HG03439 (cell line): ENCODE results near the gene SLC8A3.

Source experiments
- ATAC-seq: cut with Tn5 transposase; IDR thresholded peaks from one replicate; pipeline ENCODE4 v1.9.1; 2021; ENCODE audit warnings: mild to moderate bottlenecking, moderate library complexity; ENCODE audit not compliant: unreplicated experiment

SLC8A3 gene

DNA sequence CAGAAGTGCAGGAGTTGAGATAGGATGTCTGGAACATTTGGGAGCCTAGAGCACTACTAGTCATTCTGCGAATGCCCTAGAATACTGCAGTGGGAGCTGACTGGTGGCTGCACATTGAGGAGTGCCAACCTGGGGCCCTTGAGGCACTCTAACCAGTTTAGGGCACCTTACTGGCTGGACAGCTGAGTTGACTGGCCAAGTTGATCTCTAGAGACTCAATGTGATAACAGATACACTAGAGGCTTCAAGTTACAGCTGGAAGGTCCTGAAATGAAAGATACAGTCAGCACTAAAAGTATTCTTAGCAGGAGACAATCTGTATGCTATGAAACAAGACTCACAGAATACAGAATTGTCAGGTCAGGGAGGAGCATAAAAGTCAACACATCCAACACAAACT, 8.0 kb downstream of the SLC8A3 start:
- no peak for ATAC-seq

DNA sequence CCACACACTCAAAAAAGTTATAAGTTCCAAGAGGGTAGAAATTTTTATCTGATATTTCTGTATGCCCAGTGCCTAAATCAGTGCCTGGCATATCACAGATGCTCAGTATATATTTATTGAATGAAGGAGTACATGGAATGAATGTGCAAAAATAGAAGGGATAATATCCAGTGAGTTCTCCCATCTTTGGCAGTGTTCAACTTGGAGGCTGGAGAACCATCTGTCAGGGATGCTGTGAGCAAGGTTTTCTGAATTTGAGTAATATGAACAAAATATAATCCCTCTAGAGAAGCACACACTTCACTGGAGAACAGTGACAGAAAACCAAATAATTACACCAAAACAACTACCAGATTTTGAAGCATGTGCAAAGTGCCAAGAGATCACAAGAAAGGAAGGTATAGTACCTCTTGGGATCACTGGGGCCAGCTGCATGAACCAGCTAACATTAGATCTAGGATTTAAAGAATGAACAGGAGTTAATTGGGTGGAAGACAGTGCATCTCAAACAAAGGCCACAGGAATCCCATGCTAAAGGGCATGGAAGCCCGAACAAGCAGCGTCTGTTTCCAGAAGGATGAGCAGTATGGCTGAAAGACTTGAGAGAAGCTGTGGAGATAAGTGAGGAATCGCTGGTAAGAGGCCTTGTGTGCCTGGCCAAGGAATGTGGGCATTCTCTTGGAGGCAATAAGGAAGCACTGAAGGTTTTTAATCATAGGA, 11.5 kb downstream of the SLC8A3 start:
- ATAC-seq: no peak

DNA sequence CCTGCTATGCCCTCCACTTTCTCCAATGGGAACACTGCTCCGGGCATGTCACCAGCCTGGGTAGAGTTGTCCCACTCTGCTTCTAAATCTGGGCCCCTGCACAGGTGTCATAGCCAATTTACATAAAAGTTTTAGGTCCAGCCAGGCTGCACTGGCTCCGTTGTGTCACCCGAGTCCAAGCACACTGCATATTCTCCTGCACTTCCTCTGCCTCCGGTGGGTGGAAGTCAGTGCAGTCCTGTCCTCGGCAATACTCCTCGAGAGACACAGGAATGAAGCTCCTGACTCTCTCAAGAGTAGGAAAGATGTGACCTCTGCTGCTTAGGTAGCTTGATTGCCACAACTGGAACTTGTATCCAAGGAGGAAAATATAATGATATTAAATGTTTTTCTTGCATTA, 15.2 kb downstream of the SLC8A3 start:
- no peak for ATAC-seq

DNA sequence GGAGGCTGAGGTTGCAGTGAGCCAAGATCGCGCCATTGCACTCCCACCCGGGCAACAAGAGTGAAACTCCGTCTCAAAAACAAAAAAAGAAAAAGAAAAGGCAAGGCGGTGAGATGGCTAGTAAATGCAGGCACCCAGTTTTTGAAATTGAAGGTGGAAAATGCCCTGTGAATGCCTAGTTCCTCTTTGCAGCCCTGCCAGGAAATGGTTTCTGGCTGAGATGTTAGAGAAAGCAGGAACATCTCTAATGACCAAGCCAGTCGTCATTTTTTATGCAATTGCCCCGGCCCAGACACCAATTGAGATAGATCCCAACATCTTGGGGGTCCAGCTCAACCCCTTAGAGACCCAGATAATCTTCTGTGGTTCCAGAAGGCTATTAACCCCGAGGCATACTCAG, 17.0 kb downstream of the SLC8A3 start:
- ATAC-seq: no peak

DNA sequence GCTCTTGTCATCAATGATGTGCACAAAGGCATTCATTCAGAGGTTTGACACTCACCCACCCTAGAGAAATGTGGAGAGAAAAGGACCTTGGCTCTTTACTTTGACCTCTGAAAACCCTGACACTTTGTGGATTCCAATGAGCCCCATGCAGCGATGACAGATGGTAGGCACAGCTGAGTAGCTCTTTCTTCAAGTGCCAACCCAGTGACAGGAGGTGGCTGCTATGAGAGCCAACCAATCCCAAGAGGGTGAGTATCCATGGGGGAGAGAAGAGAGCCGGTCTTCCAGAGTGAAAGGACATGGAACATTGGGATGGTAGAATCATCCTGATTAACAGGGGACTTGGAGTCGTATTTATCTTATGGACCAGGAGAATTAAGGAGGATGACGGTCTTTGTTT, 17.8 kb downstream of the SLC8A3 start:
- no peak for ATAC-seq

DNA sequence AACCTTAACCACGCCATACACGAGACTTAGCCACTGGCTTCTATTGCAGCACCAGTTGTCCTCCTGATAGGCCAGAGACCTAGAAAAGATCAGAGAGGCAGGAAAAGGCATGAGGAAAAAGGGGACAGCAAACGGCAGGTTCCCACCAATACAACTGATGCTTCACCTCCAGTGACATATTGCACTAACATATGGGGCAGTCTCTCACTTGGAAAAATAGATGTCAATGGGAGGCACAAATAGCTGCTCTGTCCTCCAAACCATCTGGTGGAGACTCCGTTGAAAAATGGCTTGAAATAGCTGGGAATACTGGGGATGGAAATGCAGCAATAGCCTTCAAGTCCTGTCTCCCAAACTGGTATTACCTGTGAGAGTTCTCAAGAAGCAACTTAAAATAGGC, 20.3 kb downstream of the SLC8A3 start:
- no peak for ATAC-seq

DNA sequence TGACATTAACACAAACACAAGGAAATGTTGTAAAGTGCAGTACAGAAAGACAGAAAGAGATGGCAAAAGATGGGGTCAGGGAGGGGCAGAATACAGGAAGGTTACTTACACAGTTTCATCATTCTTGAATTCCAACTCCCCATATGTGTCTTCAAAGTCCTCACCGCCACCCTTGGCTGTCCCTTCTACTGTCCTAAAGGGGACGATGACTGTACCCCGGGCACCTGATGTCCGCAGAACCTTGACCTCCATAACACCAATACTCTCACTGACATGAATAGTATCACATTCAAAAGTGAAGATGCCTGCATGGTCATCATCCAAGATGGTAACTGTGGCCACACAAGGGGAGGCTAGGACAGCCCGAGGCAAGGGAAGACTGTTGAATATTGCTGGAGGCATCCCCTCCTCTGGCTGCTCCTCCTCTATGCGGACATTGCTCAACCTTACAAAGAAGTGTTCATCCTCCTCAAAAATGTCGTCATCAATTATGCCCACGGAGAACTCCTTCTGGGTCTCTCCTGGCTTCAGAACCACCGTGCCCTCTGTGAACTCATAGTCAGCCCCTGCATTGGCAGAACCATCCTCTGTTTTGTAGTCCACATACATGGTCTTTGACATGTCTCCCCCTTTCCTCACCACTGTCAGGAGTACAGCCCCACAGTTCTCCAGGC, 22.1 kb downstream of the SLC8A3 start:
- ATAC-seq: no peak

DNA sequence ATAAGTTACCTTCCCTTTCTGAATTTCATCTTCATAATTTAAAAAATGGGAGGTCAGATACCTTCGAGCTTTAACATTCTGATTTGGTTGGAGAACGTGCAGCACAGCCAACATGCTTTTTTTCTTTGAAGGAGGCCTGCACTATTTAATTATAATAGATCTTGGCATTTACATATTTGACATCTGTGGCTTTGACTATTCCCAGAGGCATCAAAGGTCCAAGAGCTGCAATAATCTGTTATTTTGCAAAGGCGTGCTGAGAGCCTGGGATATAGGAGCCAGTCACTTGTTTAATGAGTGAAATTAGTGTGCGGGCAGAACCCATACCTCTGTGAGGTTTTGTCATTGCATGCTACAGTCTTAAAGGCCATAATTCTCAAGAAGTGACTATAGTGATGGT, 26.4 kb downstream of the SLC8A3 start:
- ATAC-seq: no peak

DNA sequence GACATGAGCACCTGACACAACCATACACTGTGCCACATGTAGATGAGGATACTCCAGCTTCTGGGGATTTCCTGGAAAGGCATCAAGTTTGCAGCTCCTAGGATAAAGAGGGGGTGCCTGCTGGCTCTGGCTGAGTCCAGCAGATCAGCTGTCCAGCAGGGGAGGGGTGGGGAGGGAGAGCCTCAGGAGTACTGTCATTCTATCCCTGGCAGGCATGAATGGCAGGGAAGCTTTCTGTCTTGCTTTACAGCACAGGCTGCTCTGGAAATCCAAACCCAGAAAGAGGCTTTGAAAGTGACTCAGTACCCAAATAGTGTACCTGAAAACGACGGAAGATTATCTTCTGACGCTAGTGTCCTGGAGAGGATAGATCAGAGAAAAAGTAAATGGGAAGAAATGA, 32.2 kb downstream of the SLC8A3 start:
- no peak for ATAC-seq

DNA sequence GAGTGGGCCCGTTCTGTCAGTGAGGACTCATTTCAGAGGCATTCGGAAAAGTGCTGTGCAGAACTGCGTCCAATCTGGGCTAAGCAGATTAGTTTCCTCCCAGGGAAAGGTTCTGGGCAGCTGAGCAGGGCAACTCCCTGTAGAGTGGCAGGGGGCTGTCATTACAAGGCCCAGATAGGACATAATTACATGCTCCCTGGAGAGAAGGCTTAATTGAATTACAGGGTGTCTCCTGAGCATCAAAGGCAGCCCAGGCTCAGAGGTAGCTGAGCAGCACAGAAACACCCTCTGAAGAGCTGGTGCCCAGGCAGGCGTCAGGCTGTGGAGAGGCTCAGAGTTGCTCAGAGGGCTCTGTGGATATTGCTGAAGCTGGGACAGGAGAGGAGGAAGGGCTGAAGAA, 36.0 kb downstream of the SLC8A3 start:
- ATAC-seq: no peak

DNA sequence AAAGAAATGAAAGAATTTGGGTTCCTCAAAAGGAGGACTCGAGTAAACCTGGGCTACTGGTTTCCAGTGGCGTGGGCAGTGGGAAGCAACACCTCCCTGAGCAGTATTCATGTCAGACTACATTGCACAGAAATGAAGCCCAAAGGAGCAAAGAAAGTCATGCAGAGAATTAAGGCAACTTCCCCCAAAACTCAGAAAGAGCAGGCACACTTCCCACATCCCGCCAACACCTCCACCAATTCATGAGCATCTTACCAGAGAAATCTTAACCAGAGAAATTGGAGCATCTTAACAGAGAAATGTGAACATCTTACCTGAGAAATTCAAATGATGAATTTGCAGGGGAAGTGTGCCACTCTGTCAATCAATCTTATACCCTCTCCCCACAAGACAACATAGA, 36.7 kb downstream of the SLC8A3 start:
- ATAC-seq: no peak

DNA sequence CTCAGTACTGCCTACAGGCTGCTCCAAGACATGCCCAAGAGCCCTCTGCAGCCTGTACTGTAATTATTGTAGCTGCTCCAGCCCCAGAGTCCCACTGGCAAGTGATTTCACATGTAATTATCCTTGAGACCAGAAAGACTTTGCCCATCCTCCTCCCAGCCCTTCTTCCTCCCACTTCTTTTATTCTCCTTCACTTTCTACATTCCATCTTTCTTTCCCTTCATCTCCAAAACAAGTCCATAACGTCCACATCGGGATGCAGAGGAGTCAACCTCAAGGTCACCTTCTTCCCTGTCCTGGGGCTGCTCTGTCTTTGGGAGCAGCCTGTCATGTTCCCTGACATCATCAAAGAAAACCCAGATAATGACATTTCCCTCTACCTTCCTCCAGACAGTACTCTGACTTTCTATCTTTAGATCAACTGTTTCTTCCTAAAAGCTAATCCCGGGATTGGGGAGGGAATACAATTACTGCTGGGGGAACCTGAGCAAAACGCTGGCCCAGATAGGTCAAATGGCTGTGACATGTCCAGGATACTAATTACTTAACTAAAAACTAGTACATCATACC, 39.1 kb downstream of the SLC8A3 start:
- ATAC-seq: no peak

DNA sequence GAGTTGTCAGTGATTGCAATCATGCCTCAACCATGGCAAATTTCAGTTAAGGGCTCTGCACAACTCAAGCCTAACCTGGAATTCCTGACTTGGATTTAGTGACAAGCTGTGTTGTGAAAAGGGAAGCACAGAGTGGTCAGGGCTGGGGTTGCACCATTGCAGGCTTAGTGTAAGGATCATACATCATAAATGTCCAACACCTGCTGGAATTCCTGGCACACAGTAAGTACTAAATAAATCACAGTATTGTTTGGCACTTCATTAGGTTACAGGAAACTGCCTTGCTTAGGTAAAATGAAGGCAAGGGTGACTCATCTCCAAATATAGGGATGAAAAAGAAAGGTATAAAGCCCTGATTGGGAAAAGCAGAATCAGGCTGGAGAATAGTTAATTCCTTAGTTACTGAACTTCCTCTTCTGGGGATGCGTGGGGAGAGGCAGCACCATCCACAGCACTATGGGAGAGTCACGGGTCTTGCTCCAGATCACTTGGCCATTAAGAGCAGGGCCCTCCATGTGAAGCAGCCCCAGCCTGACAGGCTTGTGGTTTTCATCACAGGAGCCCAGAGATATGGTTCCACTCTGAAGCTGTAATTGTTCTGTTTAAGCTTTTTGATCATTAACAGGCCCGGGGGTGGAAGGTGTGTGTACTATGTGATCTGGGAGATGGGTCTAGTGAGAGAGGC, 39.7 kb downstream of the SLC8A3 start:
- no peak for ATAC-seq

DNA sequence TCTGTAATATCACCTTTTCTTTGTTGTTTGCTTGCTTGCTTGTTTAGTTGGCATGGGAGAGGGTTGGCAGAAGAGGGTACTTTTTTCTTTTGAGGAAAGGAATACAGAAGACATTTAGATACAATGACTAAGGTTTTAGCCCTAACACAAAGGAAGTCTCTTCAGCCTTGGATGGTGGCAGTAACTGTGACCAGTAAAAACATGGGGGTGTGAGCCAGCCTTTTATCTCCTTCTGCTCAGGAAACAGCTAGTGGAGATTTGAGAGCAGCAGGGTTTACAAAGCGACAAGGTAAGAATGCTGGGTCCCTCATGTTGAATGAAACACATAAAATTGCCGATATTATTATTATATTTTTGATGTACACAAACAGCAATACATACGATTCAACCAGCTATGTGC, 40.4 kb downstream of the SLC8A3 start:
- ATAC-seq: no peak

DNA sequence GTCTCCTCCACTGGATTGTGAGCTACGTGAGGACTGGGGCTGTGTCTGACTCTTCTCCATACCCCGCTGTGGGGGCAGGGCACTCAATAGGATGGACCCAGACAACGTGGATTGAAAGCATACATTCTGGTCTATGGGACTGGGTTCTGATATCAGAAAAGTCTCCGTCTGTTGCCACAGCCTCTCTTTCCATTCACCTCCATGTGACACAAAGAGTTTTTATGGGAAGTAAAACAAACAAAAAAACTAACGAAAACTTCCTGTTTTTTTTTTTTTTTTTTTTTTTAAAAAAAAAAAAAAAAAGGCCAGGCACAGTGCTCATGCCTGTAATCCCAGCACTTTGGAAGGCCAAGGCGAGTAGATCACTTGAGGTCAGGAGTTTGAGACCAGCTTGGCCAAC, 44.7 kb downstream of the SLC8A3 start:
- no peak for ATAC-seq

DNA sequence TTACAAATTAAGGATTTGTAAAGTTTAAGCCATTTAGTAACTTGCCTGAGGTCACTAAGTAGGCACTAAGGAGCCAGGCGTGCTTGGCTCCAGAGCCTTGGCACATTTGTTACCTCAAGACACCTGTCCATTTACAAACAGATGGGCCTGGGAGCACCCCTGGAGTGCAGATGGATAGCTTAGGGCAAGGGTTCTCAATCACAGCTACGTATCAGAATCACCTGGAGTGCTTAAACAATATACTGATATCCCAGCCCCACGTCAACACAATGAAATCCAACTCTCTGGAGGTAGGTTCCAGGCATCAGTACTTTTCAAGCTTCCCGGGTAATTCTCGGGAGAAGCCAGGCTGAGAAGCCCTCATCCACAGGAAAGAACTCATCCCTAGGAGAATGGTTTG, 45.4 kb downstream of the SLC8A3 start:
- ATAC-seq: no peak

DNA sequence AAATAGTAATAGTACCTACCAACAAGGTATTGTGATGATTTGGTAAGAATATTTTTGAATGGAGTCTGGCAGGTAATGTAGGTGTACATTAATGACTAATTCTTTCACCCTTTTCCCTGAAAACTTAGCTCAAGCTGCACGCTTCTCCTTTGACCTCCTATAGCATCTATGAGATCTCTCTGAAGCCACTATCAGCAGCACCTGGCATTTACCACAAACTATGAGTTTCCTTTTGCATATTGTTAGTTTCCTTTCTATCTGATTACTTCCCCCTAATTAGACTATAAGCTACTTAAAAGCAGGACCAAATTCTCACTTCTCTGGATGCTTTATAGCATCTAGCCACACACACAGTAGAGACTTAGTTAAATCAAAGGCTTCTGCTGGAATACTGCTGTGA, 48.1 kb downstream of the SLC8A3 start:
- ATAC-seq: no peak

DNA sequence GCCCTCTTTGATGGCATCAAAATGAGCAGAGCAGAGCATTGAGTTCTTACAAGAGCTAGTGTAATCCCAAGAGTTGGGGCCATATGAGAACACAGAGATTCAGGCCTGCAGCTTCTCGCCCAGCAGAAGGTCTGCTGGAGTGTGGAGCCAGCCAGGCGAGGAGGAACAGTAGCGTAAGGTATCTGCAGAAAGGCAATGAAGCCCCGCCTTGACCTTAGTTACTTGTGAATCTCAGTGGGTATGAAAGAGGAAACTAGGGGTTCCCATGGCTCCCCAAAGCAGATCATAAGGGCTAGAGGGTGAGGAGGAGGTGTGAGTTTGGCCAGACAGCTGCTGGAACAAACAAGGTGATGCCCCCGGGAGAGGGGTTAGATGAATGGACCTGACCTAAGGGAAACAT, 49.4 kb downstream of the SLC8A3 start:
- no peak for ATAC-seq

DNA sequence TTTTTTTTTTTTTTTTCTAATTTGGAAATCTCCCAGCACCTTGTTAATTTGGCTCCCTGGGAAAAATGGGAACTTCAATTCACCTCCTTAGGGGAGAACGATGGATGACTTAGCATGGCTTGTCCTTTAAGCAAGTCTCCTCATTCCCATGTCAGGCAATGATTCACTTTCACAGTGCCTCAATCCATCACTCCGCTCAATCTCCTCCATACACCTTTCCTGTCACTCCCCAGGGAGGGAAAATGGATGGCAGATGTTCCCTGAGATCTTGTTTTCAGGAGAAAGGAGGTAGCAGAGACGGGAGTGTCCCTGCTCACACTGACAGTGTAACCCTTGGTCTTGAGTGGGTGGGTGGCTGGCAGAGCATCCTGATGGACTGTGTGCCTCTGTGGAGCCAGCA, 51.0 kb downstream of the SLC8A3 start:
- no peak for ATAC-seq

DNA sequence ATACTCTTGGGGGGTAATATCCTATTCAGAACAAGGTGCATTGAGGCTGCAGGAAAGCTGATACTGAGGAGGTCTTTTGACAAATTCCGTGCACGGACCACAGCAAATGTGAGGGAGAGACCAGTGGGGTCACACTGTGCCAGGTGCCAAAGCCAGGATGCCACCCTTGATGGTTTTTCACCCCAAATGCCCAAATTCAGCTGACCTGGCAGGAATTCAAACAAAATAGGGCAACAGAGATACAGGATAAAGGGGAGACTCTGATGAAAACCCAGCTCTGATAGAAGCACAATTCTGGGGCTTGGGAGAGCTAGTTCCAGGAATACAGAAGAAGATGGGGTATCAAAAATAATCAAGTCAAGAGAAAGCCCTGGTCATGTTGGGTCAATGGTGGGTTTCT, 55.3 kb downstream of the SLC8A3 start:
- ATAC-seq: no peak

DNA sequence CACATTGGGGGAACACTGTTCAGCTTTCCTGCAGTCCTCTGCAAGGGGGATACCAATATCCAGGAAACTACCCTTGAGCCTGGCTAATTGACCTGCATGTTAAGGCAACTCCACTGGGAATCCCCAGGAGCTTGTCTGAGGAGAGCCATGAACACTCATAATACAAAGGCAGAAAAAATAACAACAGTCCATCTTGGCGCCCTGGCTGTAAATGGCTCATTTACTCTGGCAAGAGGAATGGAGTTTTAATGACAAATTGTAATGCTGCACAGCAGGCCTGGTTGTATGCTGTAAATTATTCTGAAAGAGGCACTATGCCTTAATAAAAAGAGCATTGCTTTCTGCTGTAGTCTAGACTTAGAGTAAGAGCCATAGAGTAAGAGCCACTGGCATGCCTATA, 58.3 kb downstream of the SLC8A3 start:
- ATAC-seq: no peak

DNA sequence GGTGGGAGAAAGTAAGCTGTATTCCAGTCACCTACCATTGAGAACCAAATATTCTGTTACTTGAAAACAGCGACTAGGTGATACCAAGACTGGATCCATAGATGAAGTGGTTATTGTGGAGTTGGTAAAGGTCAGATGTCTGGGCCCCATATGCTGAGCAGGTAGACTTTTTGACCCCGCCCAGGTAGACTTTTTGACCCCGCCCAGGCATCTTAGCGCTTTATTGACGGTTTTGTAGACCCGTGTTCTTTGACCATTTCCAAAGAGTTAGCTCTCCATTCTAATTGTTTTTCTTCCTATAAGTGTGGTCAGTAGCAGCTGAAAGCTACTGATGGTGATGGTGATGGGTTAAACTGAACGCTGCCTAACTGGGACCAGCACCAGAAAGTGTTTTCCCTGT, 61.6 kb downstream of the SLC8A3 start:
- ATAC-seq: no peak
